Thyroid gland (tissue), 4 donors: ENCODE data around the gene TMEM97. TPM values are rescaled to one million over a fixed set of nuclear protein-coding genes. Genes with fewer than 3 reads are reported as not detected.

Experiments used
- DNase-seq, 2 donors: peaks; one replicate each; pipeline ENCODE4 v3.0.0-alpha.2; 2019
- H3K27ac ChIP-seq, 3 donors: fragments of 200-600 bp; sonication (generic); 1 replicate in 2 of 3; 2 replicates in 1 of 3; pipeline ENCODE4 v1.5.1; 2016 to 2019; ENCODE audit warnings: mild to moderate bottlenecking in 1 of 3, moderate library complexity in 1 of 3
- H3K27me3 ChIP-seq: fragments of 200-600 bp; sonication (generic); one replicate; pipeline ENCODE4 v1.5.1; 2019
- H3K36me3 ChIP-seq, 2 donors: fragments of 200-600 bp; sonication (generic); one replicate each; pipeline ENCODE4 v1.5.1; 2016 to 2019
- H3K4me1 ChIP-seq, 2 donors: fragments of 200-600 bp; sonication (generic); one replicate each; pipeline ENCODE4 v1.5.1; 2017 to 2019
- H3K4me3 ChIP-seq, 3 donors: fragments of 200-600 bp; sonication (generic); replicated peaks in 1 of 3; 1 replicate in 2 of 3; 2 replicates in 1 of 3; pipeline ENCODE4 v1.5.1; 2016; ENCODE audit warnings: mild to moderate bottlenecking in 1 of 3
- H3K9me3 ChIP-seq: fragments of 200-600 bp; sonication (generic); one replicate; pipeline ENCODE4 v1.5.1; 2017
- CTCF ChIP-seq, 6 experiments: fragments of 200-600 bp in 3 of 6; fragments of 450-650 bp in 3 of 6; sonication (generic) in 3 of 6; IDR thresholded peaks; one replicate each; pipeline ENCODE4 v1.5.1; 2016 to 2019; ENCODE audit warnings: antibody characterized with exemption in 6 of 6, mild to moderate bottlenecking in 2 of 6, inconsistent platforms in 1 of 6, moderate library complexity in 1 of 6
- POLR2A ChIP-seq, 2 donors: fragments of 450-650 bp; IDR thresholded peaks; one replicate each; pipeline ENCODE4 v1.6.1; 2017; ENCODE audit warnings: antibody characterized with exemption in 2 of 2, mild to moderate bottlenecking in 2 of 2, moderate library complexity in 1 of 2
- WGBS, 2 donors: methylation state at CpG; one replicate each; pipeline ENCODE4 v1.1.5; 2017; 5-methylcytosine and 5-hydroxymethylcytosine counted together
- intact Hi-C: fragments of 100-400 bp; cut with DNase I; formaldehyde crosslinking; loops from one replicate; pipeline ENCODE4 v1.15.1; 2023
- total RNA-seq, 4 donors: library from RNA; depleted of rRNA; stranded (reverse); fragments of >200 nt; gene quantifications; one replicate each; pipeline ENCODE4 v1.2.3, GENCODE V29; 2016

The TMEM97 gene
- total RNA-seq, 4 donors from 2014 or later, result 3.1 to 5.2 (median 4.5) TPM

- WGBS, 2 donors, result 90 to 94% methylated on average over 14 of the region's 14 CpGs
- H3K27ac ChIP-seq, result no peak overlapping the region
These were observed 23.3 kb downstream of the TMEM97 start for GRCh38 chr17:28342313-28342712.

GRCh38 chr17:28343491-28343932 lies 24.5 kb downstream of the TMEM97 start:
- H3K4me3 ChIP-seq, result no peak overlapping the region
- no peaks in the 10 kb centered on the region for H3K27me3 ChIP-seq
- H3K27ac ChIP-seq, result peak overlapping the region in 2 of 3 donors; percentile 28 to 40
- TF ChIP-seq CTCF (IDR thresholded peaks at IDR 0.05), result no peak
- peak in 1 of 2 donors; percentile 9 for TF ChIP-seq POLR2A (IDR thresholded peaks at IDR 0.05)
- H3K36me3 ChIP-seq, result peaks cover 61 to 68% of the 10 kb centered on the region in 2 donors
- H3K9me3 ChIP-seq, result no peaks in the 10 kb centered on the region
- peaks cover 0 to 22% of the 10 kb centered on the region in 2 donors for H3K4me1 ChIP-seq
- 44 to 45% methylated on average over 9 to 10 of the region's 10 CpGs for WGBS, 2 donors
- DNase-seq, result peak; percentile 82 to 86
- intact Hi-C loops, result no loop called here

More at GRCh38 chr17:28342313-28342712, 23.3 kb downstream of the TMEM97 start:
- Histone ChIP-seq H3K4me1 (peaks cover 0 to 28% of the 10 kb centered on the region in 2 donors), H3K9me3 (no peaks in the 10 kb centered on the region), H3K4me3 (no peak overlapping the region), H3K27me3 (no peaks in the 10 kb centered on the region), H3K36me3 (peaks cover 49 to 57% of the 10 kb centered on the region in 2 donors)
- TF ChIP-seq POLR2A (IDR thresholded peaks at IDR 0.05) (no peak), CTCF (IDR thresholded peaks at IDR 0.05) (no peak)
- intact Hi-C loops, result no loop called here
- DNase-seq, result no peak

GRCh38 chr17:28344011-28344410 lies 25.0 kb downstream of the TMEM97 start:
- H3K4me1 ChIP-seq, result peaks cover 0 to 22% of the 10 kb centered on the region in 2 donors
- WGBS, 2 donors, result 87 to 92% methylated on average over 9 of the region's 9 CpGs
- H3K9me3 ChIP-seq, result no peaks in the 10 kb centered on the region
- no peaks in the 10 kb centered on the region for H3K27me3 ChIP-seq
- DNase-seq, result peak in 1 of 2 donors; percentile 15
- H3K4me3 ChIP-seq, result no peak overlapping the region
- TF ChIP-seq CTCF (IDR thresholded peaks at IDR 0.05), result no peak
- TF ChIP-seq POLR2A (IDR thresholded peaks at IDR 0.05), result no peak
- peak overlapping the region; percentile 28 to 40 (median 31) for H3K27ac ChIP-seq
- intact Hi-C loops, result no loop called here
- H3K36me3 ChIP-seq, result peaks cover 66 to 72% of the 10 kb centered on the region in 2 donors

GRCh38 chr17:28344435-28344901 lies 25.5 kb downstream of the TMEM97 start:
- Histone ChIP-seq H3K4me1 (peaks cover 0 to 22% of the 10 kb centered on the region in 2 donors), H3K27me3 (no peaks in the 10 kb centered on the region), H3K9me3 (no peaks in the 10 kb centered on the region), H3K4me3 (no peak overlapping the region), H3K36me3 (peaks cover 67 to 70% of the 10 kb centered on the region in 2 donors), H3K27ac (no peak overlapping the region)
- no peak for DNase-seq
- intact Hi-C loops, result no loop called here
- WGBS, 2 donors, result 90% methylated on average over 16 to 17 of the region's 19 CpGs
- TF ChIP-seq POLR2A (IDR thresholded peaks at IDR 0.05), result no peak
- TF ChIP-seq CTCF (IDR thresholded peaks at IDR 0.05), result no peak

GRCh38 chr17:28345419-28346198 lies 26.6 kb downstream of the TMEM97 start:
- H3K4me3 ChIP-seq, result no peak overlapping the region
- H3K9me3 ChIP-seq, result no peaks in the 10 kb centered on the region
- no peaks in the 10 kb centered on the region for H3K27me3 ChIP-seq
- H3K27ac ChIP-seq, result no peak overlapping the region
- TF ChIP-seq CTCF (IDR thresholded peaks at IDR 0.05) (no peak), POLR2A (IDR thresholded peaks at IDR 0.05) (no peak)
- intact Hi-C loops, result no loop called here
- H3K36me3 ChIP-seq, result peaks cover 68 to 75% of the 10 kb centered on the region in 2 donors
- DNase-seq, result peak; percentile 63 to 68
- peaks cover 0 to 22% of the 10 kb centered on the region in 2 donors for H3K4me1 ChIP-seq
- 57 to 64% methylated on average over 10 to 13 of the region's 13 CpGs for WGBS, 2 donors
